ENCODE data around the gene HIPK2. TPM values are rescaled to one million over a fixed set of nuclear protein-coding genes. Genes with fewer than 3 reads are reported as not detected.

The HIPK2 gene
- total and polyA plus RNA-seq, 2 experiments from 2014 or later, result 7.3 to 16.9 TPM

- H3F3A ChIP-seq (replicated peaks; ENCODE audit: low read depth), result no peaks in the 10 kb centered on the region
- ATAC-seq (no peak), DNase-seq (ENCODE audit: low spot score) (no peak)
- H3K4me2 ChIP-seq, result no peak overlapping the region
- H3K27me3 ChIP-seq (ENCODE audit: insufficient read depth), result no peaks in the 10 kb centered on the region
- Mint-ChIP-seq H3K36me3 (ENCODE audit: low read depth) (no peaks in the 10 kb centered on the region), H3K4me1 (peaks cover 30% of the 10 kb centered on the region), H3K9me3 (no peaks in the 10 kb centered on the region), H3K27me3 (ENCODE audit: insufficient read depth, low read depth, poor library complexity) (no peaks in the 10 kb centered on the region), H3K27ac (no peak overlapping the region), H3K4me3 (no peak overlapping the region)
- no peak overlapping the region for H2AFZ ChIP-seq
- TF ChIP-seq CTCF (conservative IDR thresholded peaks at IDR 0.05; ENCODE audit: low read depth in 2 of 2) (no peak), ZNF114 (CRISPR knock-in tag; IDR thresholded peaks at IDR 0.05) (no peak), ETS1 (IDR thresholded peaks at IDR 0.05) (no peak), EZH2phosphoT487 (IDR thresholded peaks at IDR 0.05; ENCODE audit: unreplicated experiment) (no peak)
- TF ChIP-seq, protein P1, sequence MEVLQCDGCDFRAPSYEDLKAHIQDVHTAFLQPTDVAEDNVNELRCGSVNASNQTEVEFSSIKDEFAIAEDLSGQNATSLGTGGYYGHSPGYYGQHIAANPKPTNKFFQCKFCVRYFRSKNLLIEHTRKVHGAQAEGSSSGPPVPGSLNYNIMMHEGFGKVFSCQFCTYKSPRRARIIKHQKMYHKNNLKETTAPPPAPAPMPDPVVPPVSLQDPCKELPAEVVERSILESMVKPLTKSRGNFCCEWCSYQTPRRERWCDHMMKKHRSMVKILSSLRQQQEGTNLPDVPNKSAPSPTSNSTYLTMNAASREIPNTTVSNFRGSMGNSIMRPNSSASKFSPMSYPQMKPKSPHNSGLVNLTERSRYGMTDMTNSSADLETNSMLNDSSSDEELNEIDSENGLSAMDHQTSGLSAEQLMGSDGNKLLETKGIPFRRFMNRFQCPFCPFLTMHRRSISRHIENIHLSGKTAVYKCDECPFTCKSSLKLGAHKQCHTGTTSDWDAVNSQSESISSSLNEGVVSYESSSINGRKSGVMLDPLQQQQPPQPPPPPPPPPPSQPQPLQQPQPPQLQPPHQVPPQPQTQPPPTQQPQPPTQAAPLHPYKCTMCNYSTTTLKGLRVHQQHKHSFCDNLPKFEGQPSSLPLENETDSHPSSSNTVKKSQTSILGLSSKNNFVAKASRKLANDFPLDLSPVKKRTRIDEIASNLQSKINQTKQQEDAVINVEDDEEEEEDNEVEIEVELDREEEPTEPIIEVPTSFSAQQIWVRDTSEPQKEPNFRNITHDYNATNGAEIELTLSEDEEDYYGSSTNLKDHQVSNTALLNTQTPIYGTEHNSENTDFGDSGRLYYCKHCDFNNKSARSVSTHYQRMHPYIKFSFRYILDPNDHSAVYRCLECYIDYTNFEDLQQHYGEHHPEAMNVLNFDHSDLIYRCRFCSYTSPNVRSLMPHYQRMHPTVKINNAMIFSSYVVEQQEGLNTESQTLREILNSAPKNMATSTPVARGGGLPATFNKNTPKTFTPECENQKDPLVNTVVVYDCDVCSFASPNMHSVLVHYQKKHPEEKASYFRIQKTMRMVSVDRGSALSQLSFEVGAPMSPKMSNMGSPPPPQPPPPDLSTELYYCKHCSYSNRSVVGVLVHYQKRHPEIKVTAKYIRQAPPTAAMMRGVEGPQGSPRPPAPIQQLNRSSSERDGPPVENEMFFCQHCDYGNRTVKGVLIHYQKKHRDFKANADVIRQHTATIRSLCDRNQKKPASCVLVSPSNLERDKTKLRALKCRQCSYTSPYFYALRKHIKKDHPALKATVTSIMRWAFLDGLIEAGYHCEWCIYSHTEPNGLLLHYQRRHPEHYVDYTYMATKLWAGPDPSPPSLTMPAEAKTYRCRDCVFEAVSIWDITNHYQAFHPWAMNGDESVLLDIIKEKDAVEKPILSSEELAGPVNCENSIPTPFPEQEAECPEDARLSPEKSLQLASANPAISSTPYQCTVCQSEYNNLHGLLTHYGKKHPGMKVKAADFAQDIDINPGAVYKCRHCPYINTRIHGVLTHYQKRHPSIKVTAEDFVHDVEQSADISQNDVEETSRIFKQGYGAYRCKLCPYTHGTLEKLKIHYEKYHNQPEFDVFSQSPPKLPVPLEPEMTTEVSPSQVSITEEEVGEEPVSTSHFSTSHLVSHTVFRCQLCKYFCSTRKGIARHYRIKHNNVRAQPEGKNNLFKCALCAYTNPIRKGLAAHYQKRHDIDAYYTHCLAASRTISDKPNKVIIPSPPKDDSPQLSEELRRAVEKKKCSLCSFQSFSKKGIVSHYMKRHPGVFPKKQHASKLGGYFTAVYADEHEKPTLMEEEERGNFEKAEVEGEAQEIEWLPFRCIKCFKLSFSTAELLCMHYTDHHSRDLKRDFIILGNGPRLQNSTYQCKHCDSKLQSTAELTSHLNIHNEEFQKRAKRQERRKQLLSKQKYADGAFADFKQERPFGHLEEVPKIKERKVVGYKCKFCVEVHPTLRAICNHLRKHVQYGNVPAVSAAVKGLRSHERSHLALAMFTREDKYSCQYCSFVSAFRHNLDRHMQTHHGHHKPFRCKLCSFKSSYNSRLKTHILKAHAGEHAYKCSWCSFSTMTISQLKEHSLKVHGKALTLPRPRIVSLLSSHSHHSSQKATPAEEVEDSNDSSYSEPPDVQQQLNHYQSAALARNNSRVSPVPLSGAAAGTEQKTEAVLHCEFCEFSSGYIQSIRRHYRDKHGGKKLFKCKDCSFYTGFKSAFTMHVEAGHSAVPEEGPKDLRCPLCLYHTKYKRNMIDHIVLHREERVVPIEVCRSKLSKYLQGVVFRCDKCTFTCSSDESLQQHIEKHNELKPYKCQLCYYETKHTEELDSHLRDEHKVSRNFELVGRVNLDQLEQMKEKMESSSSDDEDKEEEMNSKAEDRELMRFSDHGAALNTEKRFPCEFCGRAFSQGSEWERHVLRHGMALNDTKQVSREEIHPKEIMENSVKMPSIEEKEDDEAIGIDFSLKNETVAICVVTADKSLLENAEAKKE (CRISPR knock-in tag; IDR thresholded peaks at IDR 0.05), result no peak
- H3K4me1 ChIP-seq (ENCODE audit: insufficient read depth), result peaks cover 5% of the 10 kb centered on the region; the same call in 1 of the 2 replicates
- no peaks in the 10 kb centered on the region for H3K36me3 ChIP-seq (ENCODE audit: insufficient read depth)
- H3K4me3 ChIP-seq, result no peak overlapping the region
- H3K27ac ChIP-seq (ENCODE audit: low read depth), result no peak overlapping the region
- H4K20me1 ChIP-seq (replicated peaks; ENCODE audit: insufficient read depth), result no peaks in the 10 kb centered on the region
- no peaks in the 10 kb centered on the region for H3K9me2 ChIP-seq (ENCODE audit: insufficient read depth)
- no peaks in the 10 kb centered on the region; the same call in 1 of the 2 replicates for H3K79me2 ChIP-seq (replicated peaks; ENCODE audit: insufficient read depth)
These were observed 81.2 kb downstream of the HIPK2 start for GRCh38 chr7:139696552-139696951.

Data from GM23338 (cell line).